ENCODE data around the gene HIGD2A. TPM values are rescaled to one million over a fixed set of nuclear protein-coding genes. Genes with fewer than 3 reads are reported as not detected.

The HIGD2A gene
- total and polyA plus RNA-seq, 9 of the 15 experiments (the other 6 are each of a cell fraction or from before 2014, with no cell fraction given) = 94.7 to 264 (median 163) TPM

- no peak for TF ChIP-seq ZNF592 (IDR thresholded peaks at IDR 0.05)
Observed at GRCh38 chr5:176401281-176402205, 13.0 kb downstream of the HIGD2A start (continued).

GRCh38 chr5:176405656-176406435 lies 17.3 kb downstream of the HIGD2A start:
- no peak overlapping the region for H3K27ac ChIP-seq (ENCODE audit: extremely low read depth, low read depth, low read length)
- H3K9ac ChIP-seq (ENCODE audit: insufficient read depth in 1 of 2, low read depth in 2 of 2, low read length in 2 of 2) = no peak overlapping the region
- H3K9me1 ChIP-seq (ENCODE audit: control insufficient read depth, insufficient read depth, low read length) = no peaks in the 10 kb centered on the region
- H3K4me2 ChIP-seq (ENCODE audit: insufficient read depth, low read length) = no peak overlapping the region
- in situ Hi-C loops (cut with MboI) (no loop called here), intact Hi-C loops (cut with micrococcal nuclease) (no loop called here)
- BruUV-seq (replicated peaks) = no TSS peak
- H3K9me3 ChIP-seq (replicated peaks; ENCODE audit: control insufficient read depth, insufficient read depth, low read depth, low read length) = no peaks in the 10 kb centered on the region
- H2AFZ ChIP-seq (ENCODE audit: low read depth, low read length) = no peak overlapping the region
- H3K27me3 ChIP-seq (ENCODE audit: control insufficient read depth in 2 of 2, insufficient read depth in 2 of 2, low read length in 2 of 2) = no peaks in the 10 kb centered on the region
- WGBS (ENCODE audit: insufficient coverage, low coverage, missing lambda C conversion rate) = 78% methylated on average over 19 of the region's 20 CpGs
- ChIA-PET POLR2A (interaction anchor here (0.6 to 2.9 kb wide), 3 partner anchors 9 to 12 kb away, joined by 3 to 15 read pairs (median 8); no protein-coding TSS in a partner anchor), CTCF (ENCODE audit: low intra/inter-chr PET ratio) (no interaction called here)
- ATAC-seq (peak; percentile 81), FAIRE-seq (peak; percentile 78), DNase-seq (ENCODE audit: extremely low read depth in 1 of 4, low spot score in 3 of 4) (peak in 1 of 4 experiments; percentile 14)
- H3K4me1 ChIP-seq (replicated peaks in 1 of 2; ENCODE audit: control insufficient read depth in 2 of 2, insufficient read depth in 2 of 2, low read length in 2 of 2) = peaks cover 0 to 7% of the 10 kb centered on the region in 2 experiments; a peak in 2 of 5 replicates
- H4K20me1 ChIP-seq (replicated peaks; ENCODE audit: control insufficient read depth, insufficient read depth, low read length) = 0 out of 2 replicates have a peak, but pooled peaks cover 6% of the 10 kb centered on the region
- no peaks in the 10 kb centered on the region for H3K79me2 ChIP-seq (ENCODE audit: control insufficient read depth, insufficient read depth, low read length)
- H3K36me3 ChIP-seq (ENCODE audit: control insufficient read depth, insufficient read depth, low read length) = peaks cover 29% of the 10 kb centered on the region; the same call in 2 of the 3 replicates
- no peak overlapping the region for H3K4me3 ChIP-seq
- peak in 1 of 2 experiments; percentile 23; a peak in 2 of 4 replicates for TF ChIP-seq RAD21 (CRISPR knock-in tag; conservative IDR thresholded peaks at IDR 0.05 in 1 of 2, IDR thresholded peaks at IDR 0.05 in 1 of 2)
- TF ChIP-seq CTCF (IDR thresholded peaks at IDR 0.05 in 2 of 3, conservative IDR thresholded peaks at IDR 0.05 in 1 of 3; ENCODE audit: insufficient read depth in 2 of 3, low read depth in 1 of 3, low read length in 3 of 3) = peak; percentile 39 to 56 (median 45)
- TF ChIP-seq E2F6 (IDR thresholded peaks at IDR 0.05; ENCODE audit: borderline replicate concordance in 1 of 2, extremely low read depth in 1 of 2, insufficient read depth in 1 of 2, insufficient read length in 1 of 2, low read depth in 1 of 2, low read length in 1 of 2, poor library complexity in 1 of 2, severe bottlenecking in 1 of 2) = no peak
- TF ChIP-seq IFI16 (CRISPR knock-in tag; IDR thresholded peaks at IDR 0.05) = no peak
- no peak for TF ChIP-seq ILK (tag; IDR thresholded peaks at IDR 0.05; ENCODE audit: borderline replicate concordance, low read depth)
- TF ChIP-seq SLC30A9 (CRISPR knock-in tag; IDR thresholded peaks at IDR 0.05) = no peak
- no peak for TF ChIP-seq ELF4 (CRISPR knock-in tag; IDR thresholded peaks at IDR 0.05)
